Neural crest cell (in vitro differentiated cells): ENCODE data around the gene HEPN1. TPM values are rescaled to one million over a fixed set of nuclear protein-coding genes. Genes with fewer than 3 reads are reported as not detected.
A peak's percentile ranks its signal among the peaks of the same experiment; 100 is the strongest.

Source experiments
- DNase-seq: peaks from one replicate; pipeline ENCODE4 v3.0.0; 2021; ENCODE audit warnings: low read depth, mixed read lengths, low spot score
- H3K27ac Mint-ChIP-seq: one replicate; pipeline ENCODE4 v1.8.0; 2021; ENCODE audit warnings: mild to moderate bottlenecking, mixed read lengths; ENCODE audit not compliant: unreplicated experiment
- H3K27me3 Mint-ChIP-seq: 2 replicates; pipeline ENCODE4 v1.8.0; 2021; ENCODE audit warnings: low read depth, mild to moderate bottlenecking, mixed read lengths
- H3K36me3 Mint-ChIP-seq: 2 replicates; pipeline ENCODE4 v1.8.0; 2021; ENCODE audit warnings: low read depth, mild to moderate bottlenecking, mixed read lengths
- H3K4me1 Mint-ChIP-seq: 2 replicates; pipeline ENCODE4 v1.8.0; 2021; ENCODE audit warnings: mixed read lengths
- H3K4me3 Mint-ChIP-seq: one replicate; pipeline ENCODE4 v1.8.0; 2021; ENCODE audit warnings: mild to moderate bottlenecking, mixed read lengths
- H3K9me3 Mint-ChIP-seq: 2 replicates; pipeline ENCODE4 v1.8.0; 2021; ENCODE audit warnings: mixed read lengths
- long read RNA-seq: library from polyadenylated mRNA; unstranded; transcript quantifications from one replicate; pipeline ENCODE4 v2.0.0, GENCODE V29; 2020
- total RNA-seq: library from RNA; stranded (reverse); gene quantifications from 2 replicates; pipeline ENCODE4 v1.2.1, GENCODE V29; 2021
- TF ChIP-seq, protein P1 (sequence below): fragments of 200-600 bp; sonication (generic); conservative IDR thresholded peaks from 2 replicates; pipeline ENCODE4 v1.5.0; 2021; ENCODE audit warnings: antibody characterized with exemption, mild to moderate bottlenecking

HEPN1 gene
- not detected in 2 replicates for total RNA-seq
- long read RNA-seq: 0 reads

DNA sequence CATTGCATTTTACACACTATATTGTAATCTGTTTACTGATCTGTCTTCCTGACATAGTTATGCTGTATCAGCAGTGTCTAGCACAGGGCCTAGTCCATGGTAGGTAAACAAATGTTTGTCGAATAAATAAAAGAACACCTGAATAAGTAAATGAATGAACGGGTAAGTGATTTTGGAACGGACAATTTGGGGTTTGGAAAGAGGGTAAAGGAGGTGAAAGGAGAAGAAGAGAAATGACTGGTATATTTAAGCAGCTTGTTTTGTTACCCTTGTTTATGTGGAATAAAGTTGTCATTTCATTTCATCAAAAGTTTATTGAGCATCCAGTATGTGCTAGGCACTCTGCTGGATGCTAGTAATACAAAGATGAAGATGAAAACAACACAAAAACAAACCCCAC, at the start of gene HEPN1:
Gene HEPN1 (plus strand): TSS at position 301 of the 400 bp plus-strand sequence.
- no peak within 1 kb of the TSS for H3K4me3 Mint-ChIP-seq
- TF ChIP-seq, protein P1, sequence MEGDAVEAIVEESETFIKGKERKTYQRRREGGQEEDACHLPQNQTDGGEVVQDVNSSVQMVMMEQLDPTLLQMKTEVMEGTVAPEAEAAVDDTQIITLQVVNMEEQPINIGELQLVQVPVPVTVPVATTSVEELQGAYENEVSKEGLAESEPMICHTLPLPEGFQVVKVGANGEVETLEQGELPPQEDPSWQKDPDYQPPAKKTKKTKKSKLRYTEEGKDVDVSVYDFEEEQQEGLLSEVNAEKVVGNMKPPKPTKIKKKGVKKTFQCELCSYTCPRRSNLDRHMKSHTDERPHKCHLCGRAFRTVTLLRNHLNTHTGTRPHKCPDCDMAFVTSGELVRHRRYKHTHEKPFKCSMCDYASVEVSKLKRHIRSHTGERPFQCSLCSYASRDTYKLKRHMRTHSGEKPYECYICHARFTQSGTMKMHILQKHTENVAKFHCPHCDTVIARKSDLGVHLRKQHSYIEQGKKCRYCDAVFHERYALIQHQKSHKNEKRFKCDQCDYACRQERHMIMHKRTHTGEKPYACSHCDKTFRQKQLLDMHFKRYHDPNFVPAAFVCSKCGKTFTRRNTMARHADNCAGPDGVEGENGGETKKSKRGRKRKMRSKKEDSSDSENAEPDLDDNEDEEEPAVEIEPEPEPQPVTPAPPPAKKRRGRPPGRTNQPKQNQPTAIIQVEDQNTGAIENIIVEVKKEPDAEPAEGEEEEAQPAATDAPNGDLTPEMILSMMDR: no peak
- H3K27me3 Mint-ChIP-seq: peaks cover 24% of the 10 kb centered on the region

DNA sequence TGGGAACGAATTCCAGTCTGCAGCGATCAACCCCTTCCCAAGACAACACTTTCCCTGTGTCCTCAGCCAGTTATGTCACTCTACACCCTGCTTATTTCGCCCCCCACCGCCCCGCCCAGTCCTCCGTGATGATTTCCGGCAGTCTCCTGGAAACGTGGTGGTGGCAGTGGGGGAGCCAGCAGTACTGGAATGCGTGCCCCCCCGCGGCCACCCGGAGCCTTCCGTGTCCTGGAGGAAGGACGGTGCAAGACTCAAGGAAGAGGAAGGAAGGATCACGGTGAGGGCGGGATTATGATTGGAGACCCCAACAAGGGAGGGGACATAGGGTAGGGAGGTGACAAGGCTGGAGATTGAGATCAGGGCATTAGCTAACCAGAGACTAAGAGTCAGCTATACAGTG, 49.7 kb upstream of the HEPN1 start:
- Mint-ChIP-seq H3K27me3 (peaks cover 100% of the 10 kb centered on the region), H3K9me3 (no peaks in the 10 kb centered on the region), H3K4me1 (no peaks in the 10 kb centered on the region), H3K4me3 (no peak overlapping the region), H3K27ac (no peak overlapping the region), H3K36me3 (no peaks in the 10 kb centered on the region)
- DNase-seq: no peak
- TF ChIP-seq, protein P1: no peak

More for the DNA sequence above, at the start of gene HEPN1:
- Mint-ChIP-seq H3K27ac (no peak within 1 kb of the TSS), H3K36me3 (peaks cover 7% of the 10 kb centered on the region), H3K4me1 (peaks cover 4% of the 10 kb centered on the region), H3K9me3 (peaks cover 3% of the 10 kb centered on the region)
- DNase-seq: no peak

DNA sequence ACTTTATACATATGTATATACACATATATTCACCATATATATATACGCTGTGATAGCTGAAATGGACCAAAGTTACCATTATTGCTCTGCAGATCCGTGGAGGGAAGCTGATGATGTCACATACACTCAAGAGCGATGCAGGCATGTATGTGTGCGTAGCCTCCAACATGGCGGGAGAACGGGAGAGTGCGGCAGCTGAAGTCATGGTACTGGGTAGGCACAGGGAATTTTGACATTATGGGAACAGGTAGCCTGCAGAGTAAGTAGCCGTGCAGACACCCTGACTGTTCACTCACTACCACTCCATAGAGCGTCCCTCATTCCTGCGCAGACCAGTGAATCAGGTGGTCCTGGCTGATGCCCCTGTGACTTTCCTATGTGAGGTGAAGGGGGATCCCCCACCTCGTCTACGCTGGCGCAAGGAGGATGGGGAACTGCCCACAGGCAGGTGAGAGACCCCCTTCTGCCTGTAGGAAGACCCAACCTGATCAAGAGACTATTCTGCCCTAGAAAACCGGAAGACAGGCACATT, 49.1 kb upstream of the HEPN1 start:
- Mint-ChIP-seq H3K27me3 (peaks cover 100% of the 10 kb centered on the region), H3K4me1 (no peaks in the 10 kb centered on the region), H3K9me3 (no peaks in the 10 kb centered on the region), H3K36me3 (no peaks in the 10 kb centered on the region), H3K27ac (no peak overlapping the region), H3K4me3 (no peak overlapping the region)
- TF ChIP-seq, protein P1: no peak
- DNase-seq: no peak

DNA sequence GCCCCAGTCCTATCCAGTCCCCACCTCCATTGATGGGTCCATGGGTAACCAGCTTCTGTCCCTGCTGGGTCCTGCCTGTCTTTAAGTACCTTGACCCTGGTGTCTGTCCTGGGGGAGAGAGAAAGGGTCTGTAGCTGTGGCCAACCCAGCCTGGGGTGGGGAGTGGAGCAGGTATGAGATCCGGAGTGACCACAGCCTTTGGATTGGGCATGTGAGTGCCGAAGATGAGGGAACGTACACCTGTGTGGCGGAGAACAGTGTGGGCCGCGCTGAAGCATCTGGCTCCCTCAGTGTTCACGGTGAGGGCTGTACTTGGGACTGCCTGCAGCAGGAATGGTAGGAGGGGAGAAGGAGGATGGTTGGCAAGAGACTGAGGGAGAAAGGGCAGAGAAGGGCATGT, 48.6 kb upstream of the HEPN1 start:
- DNase-seq: no peak
- peaks cover 100% of the 10 kb centered on the region for H3K27me3 Mint-ChIP-seq
- H3K36me3 Mint-ChIP-seq: no peaks in the 10 kb centered on the region
- H3K4me3 Mint-ChIP-seq: no peak overlapping the region
- no peaks in the 10 kb centered on the region for H3K9me3 Mint-ChIP-seq
- TF ChIP-seq, protein P1: no peak
- H3K27ac Mint-ChIP-seq: no peak overlapping the region
- no peaks in the 10 kb centered on the region for H3K4me1 Mint-ChIP-seq

DNA sequence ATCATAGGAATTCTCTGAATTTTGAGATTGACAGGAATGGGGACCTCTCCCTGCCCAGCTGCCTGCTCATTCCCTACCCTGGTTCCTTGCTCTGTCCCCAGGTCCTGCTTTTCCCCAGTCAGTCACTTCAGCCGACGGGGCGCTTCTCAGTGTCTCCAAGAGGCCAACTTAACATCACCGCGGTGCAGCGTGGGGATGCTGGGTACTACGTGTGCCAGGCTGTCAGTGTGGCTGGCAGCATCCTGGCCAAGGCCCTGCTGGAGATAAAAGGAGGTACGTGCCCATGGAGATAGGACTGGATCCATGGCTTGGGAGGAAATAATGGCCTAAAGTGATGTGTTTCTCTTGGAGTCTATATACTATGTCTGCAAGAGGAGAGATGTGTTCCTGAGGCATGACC, 46.8 kb upstream of the HEPN1 start:
- H3K4me3 Mint-ChIP-seq: peak overlapping the region; percentile 27
- no peaks in the 10 kb centered on the region for H3K9me3 Mint-ChIP-seq
- no peaks in the 10 kb centered on the region for H3K36me3 Mint-ChIP-seq
- no peak for DNase-seq
- no peak overlapping the region for H3K27ac Mint-ChIP-seq
- peaks cover 8% of the 10 kb centered on the region for H3K4me1 Mint-ChIP-seq
- peaks cover 89% of the 10 kb centered on the region for H3K27me3 Mint-ChIP-seq
- TF ChIP-seq, protein P1: no peak
